Muscle of leg (tissue), 11 donors: ENCODE data around the gene KDF1. TPM values are rescaled to one million over a fixed set of nuclear protein-coding genes. Genes with fewer than 3 reads are reported as not detected.

Experiments used
- DNase-seq: peaks from one replicate; pipeline ENCODE4 v3.0.0; 2013
- H3K27ac ChIP-seq: one replicate; pipeline ENCODE4 v1.5.1; 2013; ENCODE audit warnings: mild to moderate bottlenecking, low read length, control low read depth
- H3K27me3 ChIP-seq: one replicate; pipeline ENCODE4 v1.6.1; 2013; ENCODE audit warnings: low read length; ENCODE audit not compliant: control insufficient read depth, insufficient read depth
- H3K36me3 ChIP-seq: one replicate; pipeline ENCODE4 v1.6.1; 2013; ENCODE audit warnings: low read length; ENCODE audit not compliant: control insufficient read depth, insufficient read depth
- H3K4me1 ChIP-seq: one replicate; pipeline ENCODE4 v1.6.1; 2013; ENCODE audit warnings: low read length; ENCODE audit not compliant: control insufficient read depth, insufficient read depth
- H3K4me3 ChIP-seq: one replicate; pipeline ENCODE4 v1.5.1; 2013; ENCODE audit warnings: low read length, control low read depth
- H3K9me3 ChIP-seq: replicated peaks from 2 replicates; pipeline ENCODE4 v1.6.1; 2013; ENCODE audit warnings: low read depth, low read length; ENCODE audit not compliant: control insufficient read depth
- WGBS: methylation state at CpG from one replicate; pipeline ENCODE4 v1.1.5; 2013; ENCODE audit warnings: missing lambda C conversion rate; ENCODE audit not compliant: insufficient coverage; 5-methylcytosine and 5-hydroxymethylcytosine counted together
- polyA plus RNA-seq, 8 donors: library from polyadenylated mRNA; unstranded; fragments of 120-200 nt; gene quantifications; one replicate each; pipeline versions ENCODE4 v1.2.1 to v1.2.3, GENCODE V29; 2013; ENCODE audit warnings: inconsistent platforms in 1 of 8, low replicate concordance in 1 of 8; ENCODE audit not compliant: insufficient read length in 8 of 8, insufficient read depth in 1 of 8
- total RNA-seq: library from RNA; stranded (reverse); fragments of 120-200 nt; gene quantifications from one replicate; pipeline ENCODE4 v1.2.4, GENCODE V29; 2013

KDF1 gene
- total and polyA plus RNA-seq, 9 donors, result 0.23 to 1.2 (median 0.87) TPM; not detected in 6

DNA sequence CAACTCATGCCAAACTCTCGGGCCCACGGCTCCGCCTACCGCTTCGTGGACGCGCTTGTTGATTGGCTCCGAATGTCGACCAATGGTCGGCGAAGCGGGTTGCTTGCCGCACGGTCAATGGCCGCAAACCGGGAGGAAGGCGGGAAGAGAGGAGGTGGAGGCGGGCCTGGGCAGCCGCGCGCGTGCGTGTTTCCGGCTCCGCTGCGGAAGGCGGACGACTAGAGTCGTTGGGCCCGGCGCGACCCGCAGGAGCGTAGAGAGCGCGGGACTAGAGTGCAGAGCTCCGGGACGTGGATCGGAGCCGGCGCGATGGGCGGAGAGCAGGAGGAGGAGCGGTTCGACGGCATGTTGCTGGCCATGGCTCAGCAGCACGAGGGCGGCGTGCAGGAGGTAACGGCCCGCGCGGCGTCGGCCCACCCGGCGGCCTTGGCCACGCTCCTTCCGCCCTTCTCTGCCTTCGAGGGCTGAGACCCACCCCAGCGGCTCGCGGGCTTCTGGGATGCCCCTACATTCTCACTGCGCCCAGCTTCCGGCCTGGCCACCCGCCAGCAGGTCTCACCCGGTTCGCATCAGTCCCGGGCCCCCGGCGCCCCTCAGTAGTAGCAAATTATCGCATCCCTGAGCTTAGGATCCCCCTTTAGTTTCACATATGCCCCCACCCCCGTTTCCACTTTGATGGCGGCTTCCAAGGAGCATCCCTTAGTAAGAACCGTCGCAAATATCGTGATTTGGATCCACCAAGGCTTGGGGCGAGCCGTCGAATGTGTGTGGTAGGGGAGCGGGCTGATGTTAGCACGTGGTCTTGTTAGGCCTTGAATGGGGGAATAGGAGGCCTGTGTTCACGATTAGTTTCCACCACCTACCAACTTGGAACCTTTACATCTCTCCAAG is 38.5 kb downstream of the KDF1 start, which contains the start of gene NUDC:
Gene NUDC (plus strand): TSS at position 204 of the 891 bp plus-strand sequence. CDS start 106 bp downstream, at position 310.
- Histone ChIP-seq H3K27ac (peak within 1 kb of the TSS; percentile 90), H3K4me3 (peak within 1 kb of the TSS; percentile 93), H3K36me3 (peaks cover 26% of the 10 kb centered on the region), H3K9me3 (no peaks in the 10 kb centered on the region), H3K27me3 (no peaks in the 10 kb centered on the region), H3K4me1 (peaks cover 17% of the 10 kb centered on the region)
- WGBS, result under 1% methylated on average over 72 of the region's 83 CpGs
- peak; percentile 99 for DNase-seq

DNA sequence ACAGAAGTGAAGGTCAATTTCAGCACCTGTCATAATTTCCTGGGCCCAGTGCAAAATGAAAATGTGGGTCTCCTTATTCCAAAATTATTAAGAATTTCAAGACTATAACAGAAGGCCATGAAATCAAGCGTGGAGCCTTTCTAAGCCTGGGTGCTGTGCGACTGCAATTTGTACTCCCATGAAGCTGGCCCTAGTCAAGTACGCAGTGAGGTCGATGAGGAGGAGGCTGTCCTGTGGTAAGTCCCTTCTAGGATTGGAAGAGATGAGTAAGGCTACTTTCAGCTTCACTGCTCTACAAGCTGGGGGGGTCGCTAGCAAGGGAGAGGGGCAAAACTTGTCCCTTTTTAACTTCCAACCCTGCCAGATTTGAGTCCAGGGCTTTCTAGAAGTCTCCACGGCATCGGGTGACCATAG is 39.1 kb downstream of the KDF1 start:
- Histone ChIP-seq H3K27ac (peak overlapping the region; percentile 90), H3K27me3 (no peaks in the 10 kb centered on the region), H3K4me3 (peak overlapping the region; percentile 93), H3K36me3 (peaks cover 19% of the 10 kb centered on the region), H3K9me3 (no peaks in the 10 kb centered on the region), H3K4me1 (peaks cover 17% of the 10 kb centered on the region)
- DNase-seq, result no peak
- 6% methylated on average over 6 of the region's 7 CpGs for WGBS

DNA sequence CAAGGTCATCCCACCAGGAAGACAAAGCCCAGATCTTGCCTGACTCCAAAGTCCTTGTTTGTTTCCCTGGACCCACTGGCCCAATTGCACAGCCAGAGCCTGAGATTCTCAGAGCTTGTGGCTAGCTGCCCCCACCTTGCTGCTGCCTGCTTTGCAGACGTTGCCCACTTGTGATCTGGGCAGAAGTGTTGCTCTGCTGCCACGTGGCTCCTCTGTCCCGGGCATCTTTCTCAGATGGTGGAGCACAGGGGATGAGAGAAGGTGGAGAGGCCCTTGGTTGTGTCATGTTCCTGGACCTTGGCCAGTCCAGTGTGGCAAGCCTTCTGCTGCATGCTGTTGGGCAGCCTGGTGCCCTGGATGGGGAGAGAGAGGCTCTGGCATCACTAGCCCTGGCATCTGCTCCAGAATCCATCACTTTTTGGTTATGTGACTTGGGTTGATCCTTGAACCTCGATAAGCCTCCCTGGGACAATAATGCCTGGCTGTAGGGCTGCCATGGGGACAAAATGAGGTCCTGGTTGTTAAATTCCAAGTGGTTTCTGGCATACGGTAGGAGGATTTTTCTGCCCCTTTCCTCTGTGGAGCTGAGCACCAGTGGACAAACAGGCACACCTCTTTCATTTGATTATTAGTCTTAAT is 44.9 kb downstream of the KDF1 start:
- Histone ChIP-seq H3K27me3 (peaks cover 6% of the 10 kb centered on the region), H3K9me3 (no peaks in the 10 kb centered on the region), H3K4me3 (no peak overlapping the region), H3K36me3 (no peaks in the 10 kb centered on the region), H3K27ac (no peak overlapping the region), H3K4me1 (no peaks in the 10 kb centered on the region)
- DNase-seq, result no peak
- WGBS, result 52% methylated on average over 4 of the region's 5 CpGs

DNA sequence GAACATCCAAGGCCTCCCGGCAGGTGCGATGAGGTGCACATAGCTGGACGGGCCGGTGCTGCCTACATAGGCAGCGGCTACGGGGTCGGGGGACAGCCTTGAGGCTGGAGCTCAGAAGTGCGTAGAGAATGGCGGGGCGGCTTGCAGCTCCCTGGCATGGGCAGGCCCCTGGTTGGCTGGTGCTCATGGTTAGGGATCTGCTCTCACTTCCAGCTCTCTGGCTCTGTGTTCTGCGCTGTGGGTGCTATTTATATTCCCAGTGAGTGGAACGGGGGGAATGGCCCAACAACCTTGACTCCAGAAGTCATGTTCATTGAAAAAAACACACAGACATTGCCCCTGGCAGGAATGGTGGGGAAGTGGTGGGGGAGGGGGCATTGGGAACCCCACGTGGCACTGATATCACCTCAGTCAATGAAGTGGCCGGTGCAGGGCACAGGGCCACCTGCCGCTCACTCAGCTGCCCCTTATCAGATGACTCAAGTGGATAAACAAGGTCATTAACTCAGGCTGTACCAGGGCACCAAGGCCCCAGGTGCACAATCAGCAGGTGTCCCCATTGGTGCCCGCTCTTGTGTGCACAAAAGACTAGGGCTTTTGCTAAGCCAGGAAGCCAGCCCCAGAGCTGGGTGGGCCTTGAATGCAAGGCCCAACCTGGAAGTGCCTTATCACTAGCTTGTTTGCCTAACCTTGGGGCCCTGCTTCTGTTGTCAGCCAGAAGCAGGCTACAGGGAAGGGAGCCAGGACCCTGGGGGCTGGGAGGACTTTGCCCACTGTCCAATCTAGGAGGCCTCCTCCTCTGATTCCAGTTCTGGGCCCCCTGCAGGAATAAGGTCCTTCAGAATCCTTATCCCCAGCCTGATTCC is 46.3 kb downstream of the KDF1 start, which contains the start of gene NR0B2:
Gene NR0B2 (minus strand): TSS at position 222 of the 866 bp plus-strand sequence. CDS start 35 bp downstream, at position 187.
- no peaks in the 10 kb centered on the region for H3K9me3 ChIP-seq
- DNase-seq, result no peak
- H3K36me3 ChIP-seq, result no peaks in the 10 kb centered on the region
- H3K4me1 ChIP-seq, result no peaks in the 10 kb centered on the region
- H3K27ac ChIP-seq, result no peak within 1 kb of the TSS
- H3K4me3 ChIP-seq, result no peak within 1 kb of the TSS
- WGBS, result 80% methylated on average over 14 of the region's 16 CpGs
- H3K27me3 ChIP-seq, result peaks cover 6% of the 10 kb centered on the region

DNA sequence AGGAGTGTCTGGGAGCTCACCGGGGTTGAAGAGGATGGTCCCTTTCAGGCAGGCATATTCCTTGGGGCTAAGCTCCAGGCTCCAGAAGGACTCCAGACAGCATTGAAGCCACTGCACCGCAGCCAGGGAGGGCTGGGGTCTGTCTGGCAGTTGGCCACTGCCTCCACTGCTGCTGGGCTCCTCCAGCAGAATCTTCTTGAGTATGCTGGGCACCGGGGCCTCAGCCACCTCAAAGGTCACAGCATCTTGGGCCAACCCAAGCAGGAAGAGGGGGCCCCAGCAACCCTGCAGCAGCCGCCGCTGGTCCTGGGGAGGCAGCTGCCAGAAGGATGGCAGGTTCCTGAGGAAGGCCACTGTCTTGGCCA is 46.9 kb downstream of the KDF1 start:
- Histone ChIP-seq H3K27ac (no peak overlapping the region), H3K4me3 (no peak overlapping the region), H3K36me3 (no peaks in the 10 kb centered on the region), H3K4me1 (no peaks in the 10 kb centered on the region), H3K27me3 (peaks cover 6% of the 10 kb centered on the region), H3K9me3 (no peaks in the 10 kb centered on the region)
- no peak for DNase-seq
- 88% methylated on average over 5 of the region's 5 CpGs for WGBS

DNA sequence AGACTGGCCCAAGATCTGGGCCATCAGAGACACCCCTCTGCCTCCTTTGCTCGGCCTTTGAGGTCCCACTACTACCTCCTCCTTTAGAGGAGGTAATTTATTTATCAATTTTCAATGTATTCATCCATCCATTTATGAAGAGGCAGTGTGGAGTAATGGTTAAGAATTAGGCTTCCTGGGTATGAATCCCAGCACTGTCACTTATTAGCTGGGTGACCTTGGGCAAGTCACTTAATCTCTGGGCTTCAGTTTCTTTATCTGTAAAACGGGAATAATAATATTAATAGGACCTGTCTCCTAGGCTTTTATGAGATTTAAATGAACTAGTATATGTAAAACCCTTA is 48.1 kb downstream of the KDF1 start:
- H3K4me1 ChIP-seq, result no peaks in the 10 kb centered on the region
- DNase-seq, result no peak
- no CpG with 5 or more reads among the region's 2 CpGs for WGBS
- H3K27ac ChIP-seq, result no peak overlapping the region
- no peaks in the 10 kb centered on the region for H3K9me3 ChIP-seq
- peaks cover 6% of the 10 kb centered on the region for H3K27me3 ChIP-seq
- no peaks in the 10 kb centered on the region for H3K36me3 ChIP-seq
- no peak overlapping the region for H3K4me3 ChIP-seq

DNA sequence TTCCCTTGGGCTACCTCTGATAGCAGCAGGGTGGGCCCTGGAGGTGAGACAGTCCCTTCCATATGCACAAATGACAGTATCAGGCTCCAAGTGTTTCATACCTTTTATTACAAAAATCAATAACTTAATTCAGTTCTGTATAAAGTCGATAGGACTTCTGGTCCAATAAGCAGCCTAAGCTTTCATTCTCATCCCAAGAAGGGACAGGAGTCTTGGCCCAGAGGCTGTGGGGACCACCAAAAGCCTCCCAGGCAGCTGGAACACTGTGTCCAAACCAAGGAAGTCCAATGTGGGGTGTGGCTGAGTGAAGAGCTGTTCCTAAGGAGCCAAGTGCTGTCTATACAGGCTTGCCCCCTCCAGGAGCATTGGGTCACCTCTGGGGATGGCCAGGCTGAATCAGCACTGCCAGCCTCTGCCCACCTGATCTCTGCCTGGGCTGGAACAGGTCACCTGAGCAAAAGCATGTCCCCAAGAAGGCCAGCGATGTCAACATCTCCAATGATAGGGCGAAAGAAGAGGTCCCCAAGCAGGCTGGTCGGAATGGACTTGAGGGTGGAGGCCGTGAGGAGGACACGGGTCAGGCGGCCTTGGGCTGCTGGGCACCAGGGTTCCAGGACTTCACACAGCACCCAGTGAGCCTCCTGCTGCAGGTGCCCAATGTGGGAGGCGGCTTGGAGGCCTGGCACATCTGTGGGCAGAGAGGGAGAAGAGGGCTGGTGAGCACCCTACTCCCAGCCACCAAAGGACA is 48.7 kb downstream of the KDF1 start:
- Histone ChIP-seq H3K27ac (no peak overlapping the region), H3K4me1 (no peaks in the 10 kb centered on the region), H3K27me3 (peaks cover 6% of the 10 kb centered on the region), H3K36me3 (no peaks in the 10 kb centered on the region), H3K9me3 (no peaks in the 10 kb centered on the region), H3K4me3 (no peak overlapping the region)
- 87% methylated on average over 6 of the region's 8 CpGs for WGBS
- DNase-seq, result no peak

DNA sequence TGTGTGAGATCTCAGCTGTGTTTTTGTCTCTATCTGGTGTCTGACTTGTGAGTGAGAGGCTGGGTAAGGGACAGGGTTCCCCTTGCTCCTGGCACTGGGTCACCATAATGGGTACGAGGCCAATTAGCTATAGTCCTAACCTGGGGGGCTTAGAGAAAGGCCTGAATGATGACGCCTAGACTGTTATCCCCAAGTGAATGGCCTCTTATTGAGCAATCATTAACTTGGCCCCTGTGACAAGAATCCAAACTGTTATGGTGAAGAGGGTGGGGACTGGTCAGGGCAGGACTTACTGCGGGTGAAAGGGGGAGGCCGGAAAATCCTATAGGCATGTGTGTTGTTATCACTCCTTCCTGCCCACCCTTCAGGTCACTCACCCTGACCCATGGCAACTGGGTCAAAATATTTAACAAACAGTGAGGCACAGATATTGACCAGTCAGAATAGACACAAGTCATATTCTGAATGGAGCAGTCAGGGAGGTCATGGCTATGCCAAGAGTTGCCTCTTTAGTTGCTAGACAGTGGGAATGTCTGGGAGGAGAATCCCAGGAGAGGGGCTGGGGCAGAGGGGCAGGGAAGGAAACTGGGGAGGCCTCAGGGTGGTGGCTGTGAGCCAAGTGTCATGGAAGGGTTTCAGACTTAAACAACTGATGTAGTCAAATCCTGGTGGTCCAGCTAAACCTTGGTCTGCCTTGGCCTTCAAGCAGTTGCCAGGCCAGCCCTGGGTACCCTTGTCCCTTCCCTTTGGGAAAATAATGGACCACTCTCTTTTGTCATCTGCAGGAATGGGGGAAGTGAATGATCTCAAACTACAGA is 49.7 kb downstream of the KDF1 start:
- DNase-seq, result no peak
- Histone ChIP-seq H3K9me3 (no peaks in the 10 kb centered on the region), H3K27ac (no peak overlapping the region), H3K4me1 (no peaks in the 10 kb centered on the region), H3K4me3 (no peak overlapping the region), H3K27me3 (peaks cover 8% of the 10 kb centered on the region), H3K36me3 (no peaks in the 10 kb centered on the region)
- WGBS, result no CpG with 5 or more reads among the region's 4 CpGs

DNA sequence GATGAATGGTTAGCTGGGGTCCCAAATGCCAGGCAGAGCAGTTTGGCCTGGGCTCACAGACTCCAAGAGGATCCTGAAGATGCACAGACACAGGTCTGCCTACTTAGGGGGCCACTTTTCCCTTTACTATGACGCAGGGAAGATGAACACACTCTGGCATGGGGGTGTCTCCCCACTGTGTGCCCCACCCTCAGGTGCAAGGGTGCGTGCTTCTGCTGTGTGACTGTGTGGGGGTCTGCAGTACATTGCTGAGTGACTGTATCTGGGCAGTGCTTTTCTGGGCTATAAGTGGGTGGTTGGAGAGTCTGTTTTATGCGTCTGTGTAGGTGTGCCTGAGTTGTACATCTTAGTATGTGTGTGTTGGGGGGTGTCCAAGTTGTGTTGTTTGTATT is 50.3 kb downstream of the KDF1 start:
- Histone ChIP-seq H3K4me1 (no peaks in the 10 kb centered on the region), H3K27me3 (peaks cover 5% of the 10 kb centered on the region), H3K36me3 (no peaks in the 10 kb centered on the region), H3K27ac (no peak overlapping the region), H3K9me3 (no peaks in the 10 kb centered on the region), H3K4me3 (no peak overlapping the region)
- DNase-seq, result no peak
- WGBS, result 81% methylated on average over 2 of the region's 3 CpGs
